ENCODE results near the gene HTR2A. TPM values are rescaled to one million over a fixed set of nuclear protein-coding genes. Genes with fewer than 3 reads are reported as not detected.
"Not testable (repeated sequence)": the region's sequence is repeated elsewhere in the genome, so short reads cannot be mapped to it uniquely, and the experiment has no call there.

Gene HTR2A
- total RNA-seq, 4 donors from 2014 or later: under 0.01 to 0.86 (median 0.24) TPM

GRCh38 chr13:46817095-46817494 lies 79.8 kb downstream of the HTR2A start:
- Histone ChIP-seq H3K27me3 (peaks cover 0 to 6% (median 0%) of the 10 kb centered on the region in 4 donors), H3K27ac (replicated peaks in 1 of 4) (no peak overlapping the region), H3K4me3 (no peak overlapping the region), H3K9me3 (peaks cover 0 to 10% (median 7%) of the 10 kb centered on the region in 4 donors), H3K36me3 (no peaks in the 10 kb centered on the region), H3K4me1 (no peaks in the 10 kb centered on the region)
- 71% methylated on average over 1 of the region's 1 CpG for WGBS
- intact Hi-C loops (cut with DNase I): no loop called here
- TF ChIP-seq EP300 (IDR thresholded peaks at IDR 0.05) (no peak), CTCF (IDR thresholded peaks at IDR 0.05) (no peak), POLR2A (IDR thresholded peaks at IDR 0.05; ENCODE audit: low read depth) (no peak), POLR2AphosphoS5 (IDR thresholded peaks at IDR 0.05) (no peak)
- no peak for DNase-seq (ENCODE audit: extremely low spot score)

GRCh38 chr13:46816371-46816770 lies 80.5 kb downstream of the HTR2A start:
- Histone ChIP-seq H3K27ac (replicated peaks in 1 of 4) (no peak overlapping the region), H3K27me3 (peaks cover 0 to 6% (median 0%) of the 10 kb centered on the region in 4 donors), H3K36me3 (no peaks in the 10 kb centered on the region), H3K9me3 (peaks cover 0 to 12% (median 7%) of the 10 kb centered on the region in 4 donors), H3K4me1 (no peaks in the 10 kb centered on the region), H3K4me3 (no peak overlapping the region)
- intact Hi-C loops (cut with DNase I): no loop called here
- DNase-seq (ENCODE audit: extremely low spot score): no peak
- no peak for TF ChIP-seq POLR2A (IDR thresholded peaks at IDR 0.05; ENCODE audit: low read depth)
- TF ChIP-seq CTCF (IDR thresholded peaks at IDR 0.05): no peak
- TF ChIP-seq EP300 (IDR thresholded peaks at IDR 0.05): no peak
- TF ChIP-seq POLR2AphosphoS5 (IDR thresholded peaks at IDR 0.05): no peak
- WGBS: 88% methylated on average over 1 of the region's 1 CpG

DNA sequence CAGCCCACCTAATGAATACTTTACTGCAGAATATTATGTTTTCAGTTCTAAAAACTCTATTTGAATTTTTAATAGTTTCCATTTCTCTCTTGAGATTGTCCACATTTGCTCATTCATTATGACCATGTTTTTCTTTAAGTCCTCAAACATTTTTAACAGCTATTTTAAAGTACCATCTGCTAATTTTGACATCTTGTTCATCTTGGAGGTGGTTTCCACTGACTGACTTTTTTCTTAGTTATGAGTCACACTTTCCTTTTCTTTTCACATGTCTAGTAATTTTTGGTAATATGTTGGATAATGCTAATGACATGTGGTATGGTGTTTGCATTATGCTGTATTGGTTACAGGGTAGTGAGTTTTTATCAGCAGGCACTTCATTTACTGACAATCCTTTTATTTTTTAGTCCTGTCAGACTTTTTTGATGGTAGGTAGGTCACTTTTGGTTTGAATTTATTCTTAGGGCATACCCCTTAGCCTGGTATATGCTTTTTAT lies 84.5 kb downstream of the HTR2A start:
- Histone ChIP-seq H3K27me3 (no peaks in the 10 kb centered on the region), H3K4me3 (no peak overlapping the region), H3K27ac (replicated peaks in 1 of 4) (no peak overlapping the region), H3K36me3 (no peaks in the 10 kb centered on the region), H3K4me1 (no peaks in the 10 kb centered on the region), H3K9me3 (peaks cover 0 to 12% (median 7%) of the 10 kb centered on the region in 4 donors)
- TF ChIP-seq EP300 (IDR thresholded peaks at IDR 0.05) (no peak), POLR2AphosphoS5 (IDR thresholded peaks at IDR 0.05) (no peak), POLR2A (IDR thresholded peaks at IDR 0.05; ENCODE audit: low read depth) (no peak), CTCF (IDR thresholded peaks at IDR 0.05) (no peak)
- intact Hi-C loops (cut with DNase I): no loop called here
- DNase-seq (ENCODE audit: extremely low spot score): no peak

DNA sequence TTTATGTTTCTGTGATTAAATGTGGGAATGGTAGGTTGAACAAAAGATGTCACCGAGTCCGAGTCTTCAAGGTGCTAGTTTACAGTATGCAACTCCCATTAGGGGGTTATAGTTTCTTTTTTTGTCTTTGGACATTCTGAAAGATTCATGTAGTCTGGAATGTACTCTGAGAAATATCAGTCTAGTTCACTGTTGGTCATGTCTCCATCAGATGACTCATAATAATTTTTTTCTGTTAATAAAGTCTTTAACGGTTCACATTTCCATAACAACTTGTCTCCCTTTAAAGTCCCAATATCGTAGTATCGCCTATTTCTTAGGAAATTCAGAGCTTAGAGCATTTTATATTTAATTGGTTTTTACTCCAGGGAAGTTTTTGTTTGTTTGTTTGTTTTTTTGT lies 86.4 kb downstream of the HTR2A start:
- no peak overlapping the region for H3K4me3 ChIP-seq
- H3K36me3 ChIP-seq: no peaks in the 10 kb centered on the region
- TF ChIP-seq EP300 (IDR thresholded peaks at IDR 0.05) (no peak), CTCF (IDR thresholded peaks at IDR 0.05) (no peak), POLR2A (IDR thresholded peaks at IDR 0.05; ENCODE audit: low read depth) (no peak), POLR2AphosphoS5 (IDR thresholded peaks at IDR 0.05) (no peak)
- H3K9me3 ChIP-seq: peaks cover 0 to 12% (median 7%) of the 10 kb centered on the region in 4 donors
- no peaks in the 10 kb centered on the region for H3K27me3 ChIP-seq
- H3K27ac ChIP-seq (replicated peaks in 1 of 4): no peak overlapping the region
- 90% methylated on average over 5 of the region's 5 CpGs for WGBS
- DNase-seq (ENCODE audit: extremely low spot score): no peak
- H3K4me1 ChIP-seq: no peaks in the 10 kb centered on the region
- intact Hi-C loops (cut with DNase I): no loop called here

GRCh38 chr13:46804921-46805320 lies 91.9 kb downstream of the HTR2A start:
- not testable (repeated sequence) for H3K4me3 ChIP-seq; H3K36me3 ChIP-seq; H3K9me3 ChIP-seq; DNase-seq (ENCODE audit: extremely low spot score); H3K27ac ChIP-seq (replicated peaks in 1 of 4); H3K4me1 ChIP-seq; H3K27me3 ChIP-seq
- WGBS: 85% methylated on average over 1 of the region's 1 CpG
- intact Hi-C loops (cut with DNase I): loop anchor here (5.0 kb wide), 1 partner anchor 87 kb away; no protein-coding TSS in a partner anchor
